ENCODE measurements around the gene ABLIM1. TPM values are rescaled to one million over a fixed set of nuclear protein-coding genes. Genes with fewer than 3 reads are reported as not detected.

Gene ABLIM1
- total RNA-seq, 4 donors from 2014 or later: 122 to 257 (median 138) TPM

GRCh38 chr10:114492351-114493037 lies 165.6 kb downstream of the ABLIM1 start:
- no peak for ATAC-seq (ENCODE audit: low FRiP score)
- no peak for DNase-seq (ENCODE audit: low spot score)
- no peak for TF ChIP-seq CTCF (IDR thresholded peaks at IDR 0.05)

GRCh38 chr10:114491933-114492332 lies 166.1 kb downstream of the ABLIM1 start:
- no peak for ATAC-seq (ENCODE audit: low FRiP score)
- DNase-seq (ENCODE audit: low spot score): no peak
- TF ChIP-seq CTCF (IDR thresholded peaks at IDR 0.05): no peak

DNA sequence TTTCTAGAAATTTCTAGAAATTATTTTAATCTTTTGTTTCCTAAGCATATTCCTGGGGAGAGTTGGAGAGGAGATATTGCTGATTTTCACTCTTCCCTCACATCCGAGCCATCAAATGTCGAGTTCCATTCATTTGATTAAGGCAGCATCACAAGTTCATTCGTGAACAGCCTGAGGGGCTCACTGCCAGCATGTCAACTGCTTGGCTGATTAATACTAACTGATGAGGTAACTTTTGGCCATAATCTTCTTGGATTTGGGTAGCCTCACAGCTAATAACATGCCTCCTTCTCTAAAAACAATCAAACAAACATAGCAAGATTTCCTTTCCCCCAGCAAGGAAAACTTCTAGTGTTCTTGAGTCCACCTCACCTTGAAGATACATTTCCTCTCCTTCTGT lies 166.7 kb downstream of the ABLIM1 start:
- DNase-seq (ENCODE audit: low spot score) (no peak), ATAC-seq (ENCODE audit: low FRiP score) (no peak)
- no peak for TF ChIP-seq CTCF (IDR thresholded peaks at IDR 0.05)

- ATAC-seq (ENCODE audit: low FRiP score): no peak
- no peak for DNase-seq (ENCODE audit: low spot score)
- TF ChIP-seq CTCF (IDR thresholded peaks at IDR 0.05): no peak
These were observed 168.4 kb downstream of the ABLIM1 start for GRCh38 chr10:114489521-114490310.

DNA sequence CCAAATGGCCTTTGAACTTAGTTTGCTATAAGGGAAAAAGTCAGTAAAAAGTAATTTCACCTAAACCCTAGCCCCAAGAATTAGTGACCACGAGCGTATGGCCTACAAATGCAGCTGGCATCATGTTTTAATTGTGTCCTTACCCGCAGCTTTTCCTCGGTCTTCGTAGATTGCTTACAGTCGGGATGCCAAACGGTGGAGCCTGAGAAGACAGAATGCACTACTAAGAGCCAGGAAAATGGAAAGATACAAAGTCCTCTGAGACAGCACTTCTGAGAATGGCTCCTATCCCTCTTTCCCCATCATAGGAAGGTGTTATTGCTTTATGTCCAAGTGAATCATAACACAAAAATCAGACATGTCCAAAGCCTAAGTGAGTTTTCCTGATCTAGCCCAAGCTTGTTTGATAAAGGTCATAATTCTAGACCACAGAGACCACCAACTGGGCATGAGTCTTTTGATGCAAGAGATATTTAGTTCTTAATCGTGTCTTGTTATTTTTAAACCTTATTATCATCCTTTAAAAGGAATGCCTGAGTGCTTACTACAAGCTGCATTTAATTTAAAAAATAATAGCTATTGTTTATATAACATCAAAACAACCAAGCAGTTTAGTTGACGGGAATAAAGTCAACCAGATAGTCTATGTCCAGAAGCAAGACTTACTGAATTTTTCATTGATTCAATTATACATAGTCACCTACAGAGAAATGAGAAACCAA lies 170.1 kb downstream of the ABLIM1 start:
- TF ChIP-seq CTCF (IDR thresholded peaks at IDR 0.05): no peak
- DNase-seq (ENCODE audit: low spot score) (no peak), ATAC-seq (ENCODE audit: low FRiP score) (no peak)

DNA sequence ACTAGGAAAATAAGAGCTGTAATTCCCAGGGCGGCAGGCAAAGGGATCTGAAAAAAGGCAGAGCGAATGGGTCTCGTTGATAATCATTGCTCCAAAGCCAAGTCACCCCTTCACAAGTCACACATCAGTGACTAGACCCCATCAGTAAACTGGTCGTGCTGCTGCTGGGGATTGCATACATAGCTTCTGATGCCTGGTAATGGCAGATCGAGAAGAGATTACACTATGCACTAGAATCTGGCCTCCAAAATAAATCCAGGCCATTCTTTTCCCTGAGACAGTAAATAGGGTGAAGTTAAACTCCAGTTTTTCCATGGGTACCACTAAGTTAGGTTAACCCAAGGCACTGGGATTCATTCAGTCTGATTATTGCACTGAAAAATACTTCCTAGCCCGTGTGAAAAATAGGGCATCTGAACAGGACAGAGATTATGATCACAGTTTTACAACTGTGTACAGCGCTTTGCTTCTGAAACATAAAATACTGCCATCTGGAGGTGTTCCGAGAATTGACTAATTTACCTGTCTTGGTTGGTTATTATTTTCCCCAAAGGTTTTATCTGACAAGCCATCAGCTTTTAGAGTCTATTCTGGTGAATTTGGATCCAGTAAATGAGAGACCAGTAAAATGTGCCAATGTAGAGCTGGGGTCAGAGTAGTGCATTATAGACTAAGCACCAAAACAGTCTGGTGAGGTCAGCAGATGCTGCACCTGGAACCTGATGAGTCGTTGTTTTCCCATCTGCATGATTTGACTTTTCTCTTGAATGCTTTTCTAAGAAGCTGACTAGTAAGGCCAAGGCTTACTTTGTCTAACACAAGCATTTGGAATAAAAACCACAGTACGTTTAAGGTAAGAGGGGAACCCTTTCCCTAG lies 170.9 kb downstream of the ABLIM1 start:
- ATAC-seq (ENCODE audit: low FRiP score): peak; percentile 65
- DNase-seq (ENCODE audit: low spot score): no peak
- no peak for TF ChIP-seq CTCF (IDR thresholded peaks at IDR 0.05)

All from omental fat pad (tissue), 4 donors.